Vagina (tissue), 2 donors: ENCODE measurements around the gene LENG8. TPM values are rescaled to one million over a fixed set of nuclear protein-coding genes. Genes with fewer than 3 reads are reported as not detected.

Source experiments
- DNase-seq, 2 donors: peaks; one replicate each; pipeline ENCODE4 v3.0.0-alpha.2; 2017; ENCODE audit errors: extremely low spot score in 2 of 2
- H3K27ac ChIP-seq: fragments of 200-600 bp; sonication (generic); one replicate; pipeline ENCODE4 v1.5.1; 2019
- H3K27me3 ChIP-seq: fragments of 200-600 bp; sonication (generic); one replicate; pipeline ENCODE4 v1.5.1; 2019
- H3K36me3 ChIP-seq, 2 donors: fragments of 200-600 bp; sonication (generic); one replicate each; pipeline ENCODE4 v1.5.1; 2017 to 2019
- H3K4me1 ChIP-seq: fragments of 200-600 bp; sonication (generic); one replicate; pipeline ENCODE4 v1.5.1; 2019
- H3K4me3 ChIP-seq, 2 donors: fragments of 200-600 bp; sonication (generic); 1 replicate in 1 of 2; 2 replicates in 1 of 2; pipeline ENCODE4 v1.5.1; 2016 to 2019
- H3K9me3 ChIP-seq: fragments of 200-600 bp; sonication (generic); one replicate; pipeline ENCODE4 v1.5.1; 2019
- CTCF ChIP-seq, 3 experiments: fragments of 450-650 bp in 2 of 3; fragments of 200-600 bp in 1 of 3; sonication (generic) in 1 of 3; IDR thresholded peaks; one replicate each; pipeline ENCODE4 v1.5.1; 2017 to 2019; ENCODE audit warnings: antibody characterized with exemption in 3 of 3, mild to moderate bottlenecking in 2 of 3, moderate library complexity in 2 of 3
- POLR2A ChIP-seq, 2 donors: fragments of 450-650 bp; IDR thresholded peaks; one replicate each; pipeline ENCODE4 v1.6.1; 2017; ENCODE audit warnings: antibody characterized with exemption in 2 of 2, mild to moderate bottlenecking in 2 of 2, moderate library complexity in 2 of 2
- POLR2AphosphoS5 ChIP-seq, 2 donors: sonication (generic); formaldehyde crosslinking; IDR thresholded peaks; one replicate each; pipeline ENCODE4 v1.9.0; 2017; ENCODE audit warnings: antibody characterized with exemption in 2 of 2, mild to moderate bottlenecking in 2 of 2, low read depth in 1 of 2; ENCODE audit not compliant: insufficient read depth in 1 of 2
- intact Hi-C: fragments of 100-400 bp; cut with DNase I; formaldehyde crosslinking; loops from one replicate; pipeline ENCODE4 v1.15.1; 2023
- total RNA-seq: library from RNA; depleted of rRNA; stranded (reverse); fragments of >200 nt; gene quantifications from one replicate; pipeline ENCODE4 v1.2.3, GENCODE V29; 2016

Gene LENG8
- total RNA-seq, 1 donor from 2014 or later = 129 TPM

- DNase-seq = no peak
- H3K27me3 ChIP-seq = peaks cover 7% of the 10 kb centered on the region
- no peak overlapping the region for H3K4me3 ChIP-seq
- H3K9me3 ChIP-seq = no peaks in the 10 kb centered on the region
- TF ChIP-seq POLR2A (IDR thresholded peaks at IDR 0.05) (no peak), POLR2AphosphoS5 (IDR thresholded peaks at IDR 0.05; ENCODE audit: insufficient read depth in 1 of 2, low read depth in 1 of 2) (no peak), CTCF (IDR thresholded peaks at IDR 0.05) (no peak)
- no peaks in the 10 kb centered on the region for H3K36me3 ChIP-seq
- no peak overlapping the region for H3K27ac ChIP-seq
- intact Hi-C loops = no loop called here
- H3K4me1 ChIP-seq = peaks cover 10% of the 10 kb centered on the region
These were observed 24.8 kb upstream of the LENG8 start for GRCh38 chr19:54424201-54424600.

- no peaks in the 10 kb centered on the region for H3K36me3 ChIP-seq
- peaks cover 11% of the 10 kb centered on the region for H3K4me1 ChIP-seq
- DNase-seq = no peak
- intact Hi-C loops = no loop called here
- H3K4me3 ChIP-seq = no peak overlapping the region
- peaks cover 10% of the 10 kb centered on the region for H3K27me3 ChIP-seq
- no peak for TF ChIP-seq CTCF (IDR thresholded peaks at IDR 0.05)
- no peak for TF ChIP-seq POLR2AphosphoS5 (IDR thresholded peaks at IDR 0.05; ENCODE audit: insufficient read depth in 1 of 2, low read depth in 1 of 2)
- no peak for TF ChIP-seq POLR2A (IDR thresholded peaks at IDR 0.05)
- no peaks in the 10 kb centered on the region for H3K9me3 ChIP-seq
- no peak overlapping the region for H3K27ac ChIP-seq
These were observed 24.2 kb upstream of the LENG8 start for GRCh38 chr19:54424660-54425381.

GRCh38 chr19:54425382-54425723, 23.6 kb upstream of the LENG8 start:
- H3K27me3 ChIP-seq = peaks cover 10% of the 10 kb centered on the region
- H3K9me3 ChIP-seq = no peaks in the 10 kb centered on the region
- DNase-seq = no peak
- no peak overlapping the region for H3K4me3 ChIP-seq
- peaks cover 16% of the 10 kb centered on the region for H3K4me1 ChIP-seq
- no peak for TF ChIP-seq POLR2AphosphoS5 (IDR thresholded peaks at IDR 0.05; ENCODE audit: insufficient read depth in 1 of 2, low read depth in 1 of 2)
- no peak for TF ChIP-seq CTCF (IDR thresholded peaks at IDR 0.05)
- TF ChIP-seq POLR2A (IDR thresholded peaks at IDR 0.05) = no peak
- H3K36me3 ChIP-seq = no peaks in the 10 kb centered on the region
- intact Hi-C loops = no loop called here
- H3K27ac ChIP-seq = no peak overlapping the region

GRCh38 chr19:54426291-54426931, 22.6 kb upstream of the LENG8 start:
- Histone ChIP-seq H3K27ac (no peak overlapping the region), H3K27me3 (peaks cover 10% of the 10 kb centered on the region), H3K36me3 (no peaks in the 10 kb centered on the region), H3K4me3 (no peak overlapping the region), H3K9me3 (no peaks in the 10 kb centered on the region), H3K4me1 (peaks cover 17% of the 10 kb centered on the region)
- TF ChIP-seq POLR2AphosphoS5 (IDR thresholded peaks at IDR 0.05; ENCODE audit: insufficient read depth in 1 of 2, low read depth in 1 of 2) (no peak), CTCF (IDR thresholded peaks at IDR 0.05) (no peak), POLR2A (IDR thresholded peaks at IDR 0.05) (no peak)
- intact Hi-C loops = no loop called here
- DNase-seq = no peak

- H3K9me3 ChIP-seq = no peaks in the 10 kb centered on the region
- no peak for DNase-seq
- intact Hi-C loops = no loop called here
- H3K4me1 ChIP-seq = peaks cover 20% of the 10 kb centered on the region
- TF ChIP-seq POLR2A (IDR thresholded peaks at IDR 0.05) = no peak
- TF ChIP-seq CTCF (IDR thresholded peaks at IDR 0.05) = no peak
- no peak for TF ChIP-seq POLR2AphosphoS5 (IDR thresholded peaks at IDR 0.05; ENCODE audit: insufficient read depth in 1 of 2, low read depth in 1 of 2)
- H3K27ac ChIP-seq = no peak overlapping the region
- H3K27me3 ChIP-seq = peaks cover 10% of the 10 kb centered on the region
- H3K4me3 ChIP-seq = no peak overlapping the region
- no peaks in the 10 kb centered on the region for H3K36me3 ChIP-seq
These were observed 21.4 kb upstream of the LENG8 start for GRCh38 chr19:54427586-54427985.
